ENCODE data around the gene SUGT1. TPM values are rescaled to one million over a fixed set of nuclear protein-coding genes. Genes with fewer than 3 reads are reported as not detected.
"Not testable (repeated sequence)": the region's sequence is repeated elsewhere in the genome, so short reads cannot be mapped to it uniquely, and the experiment has no call there.

SUGT1 gene
- polyA plus RNA-seq, 1 donor: 58.7 TPM

- DNase-seq: no peak
Observed at GRCh38 chr13:52665325-52665724, 12.7 kb downstream of the SUGT1 start.

DNA sequence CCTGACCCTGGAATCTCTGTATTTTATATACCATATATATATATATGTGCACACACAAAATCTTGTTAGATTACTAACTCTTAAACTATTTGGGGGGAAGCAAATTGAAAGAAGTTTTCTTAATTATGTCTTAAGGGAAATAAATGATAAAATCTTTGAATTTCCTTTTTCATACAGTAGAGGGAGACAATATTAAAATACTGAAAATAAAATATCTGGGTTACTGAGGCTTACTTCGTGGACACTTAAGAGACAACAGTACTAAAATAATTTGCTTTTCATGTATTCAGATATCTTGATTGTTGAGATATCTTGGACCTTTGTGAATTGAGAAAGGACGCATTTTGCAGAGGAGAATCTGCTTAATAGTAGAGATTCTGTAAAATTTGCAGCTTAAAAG lies 17.0 kb downstream of the SUGT1 start:
- no peak for DNase-seq

DNA sequence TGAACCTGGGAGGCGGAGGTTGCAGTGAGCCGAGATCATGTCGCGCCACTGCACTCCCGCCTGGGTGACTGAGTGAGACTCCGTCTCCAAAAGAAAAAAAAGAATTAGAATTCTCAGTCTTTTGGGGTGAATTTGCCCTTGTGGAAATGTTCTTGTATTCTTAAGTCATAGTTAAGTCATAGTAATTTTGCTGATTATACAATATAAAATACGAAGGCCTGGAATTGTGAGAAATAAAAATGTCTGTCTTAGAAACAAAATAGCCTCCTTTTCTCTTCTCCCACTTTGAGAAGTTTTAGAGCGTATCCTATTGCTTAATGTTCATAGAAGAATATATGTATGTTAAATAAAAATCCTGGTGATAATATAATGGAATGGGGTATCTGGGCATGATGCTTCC lies 18.1 kb downstream of the SUGT1 start:
- no peak for DNase-seq

- DNase-seq: no peak
Observed at GRCh38 chr13:52673465-52673864, 20.8 kb downstream of the SUGT1 start.

GRCh38 chr13:52677823-52678222 lies 25.2 kb downstream of the SUGT1 start:
- DNase-seq: no peak

GRCh38 chr13:52685806-52686205 lies 33.2 kb downstream of the SUGT1 start:
- not testable (repeated sequence) for DNase-seq

- no peak for DNase-seq
Observed at GRCh38 chr13:52686376-52686775, 33.7 kb downstream of the SUGT1 start.

GRCh38 chr13:52695856-52696255 lies 43.2 kb downstream of the SUGT1 start:
- DNase-seq: no peak

DNA sequence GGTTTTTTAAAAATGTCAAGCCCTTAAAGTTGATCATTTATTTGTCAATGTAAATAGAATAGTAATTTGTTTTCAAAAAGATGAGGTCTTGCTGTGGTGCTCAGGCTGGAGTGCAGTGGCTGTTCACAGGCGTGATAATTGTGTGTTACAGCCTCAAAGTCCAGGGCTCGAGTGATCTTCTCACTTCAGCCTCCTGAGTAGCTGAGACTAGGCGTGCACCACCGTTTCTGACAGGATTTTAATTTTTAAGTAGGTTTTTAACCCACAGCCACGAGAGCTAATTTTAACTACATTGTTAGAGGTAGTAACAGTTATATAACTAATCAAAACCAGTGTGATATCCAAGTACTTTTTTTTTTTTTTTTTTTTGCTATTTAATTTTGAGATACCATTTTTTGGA lies 43.9 kb downstream of the SUGT1 start:
- DNase-seq: no peak

DNA sequence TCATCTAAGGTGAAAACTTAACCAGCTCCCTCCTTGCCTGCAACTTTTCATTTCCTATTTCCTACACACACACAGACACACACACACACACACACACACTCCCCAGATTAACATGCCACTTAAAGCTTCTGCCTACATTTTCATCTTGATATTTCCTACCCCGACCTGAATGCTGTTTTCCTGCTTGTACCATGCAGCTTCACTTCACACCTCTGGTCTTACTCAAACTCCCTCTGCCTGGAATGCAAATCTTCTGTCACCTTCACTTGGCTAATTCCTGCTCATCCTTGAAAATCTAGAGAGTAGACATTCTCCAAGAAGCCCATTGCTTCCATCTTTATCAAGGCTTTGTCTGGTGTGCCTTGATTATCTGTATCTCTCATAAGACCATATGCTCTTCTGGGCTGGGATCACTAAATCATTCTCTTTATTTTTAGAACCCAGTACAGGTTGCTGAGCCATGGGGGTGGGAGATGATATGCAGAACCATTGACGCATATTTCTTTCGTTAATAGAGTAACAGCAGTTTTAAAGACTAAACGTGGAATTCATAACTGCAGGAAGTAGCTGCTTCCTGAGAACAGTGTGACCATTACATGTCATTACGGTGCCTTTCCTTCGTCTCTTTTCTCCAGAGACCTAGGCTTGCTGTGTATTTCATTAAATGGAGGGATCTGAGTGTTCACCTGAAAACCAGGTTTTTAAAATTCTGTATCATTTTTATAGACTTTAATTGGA lies 49.3 kb downstream of the SUGT1 start:
- no peak for DNase-seq

- DNase-seq: no peak
Observed at GRCh38 chr13:52703482-52703881, 50.8 kb downstream of the SUGT1 start.

DNA sequence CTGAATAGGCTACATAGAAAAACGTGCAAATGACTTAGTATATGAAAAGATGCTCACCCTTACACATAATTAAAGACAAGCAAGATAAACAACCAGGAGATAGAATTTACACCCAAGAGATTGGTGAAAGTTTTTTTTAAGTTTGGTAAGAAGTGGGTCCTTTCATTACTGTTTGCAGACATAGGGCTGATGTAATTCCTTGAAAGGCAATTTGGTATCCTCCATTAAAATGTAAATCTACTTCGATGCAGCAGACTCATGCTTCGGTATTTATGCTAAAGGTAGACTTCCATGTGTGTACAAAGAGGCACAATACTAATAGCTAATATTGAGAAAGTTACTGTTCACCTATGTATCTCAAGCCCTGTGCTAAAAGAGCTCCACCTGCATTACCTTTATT lies 53.4 kb downstream of the SUGT1 start:
- DNase-seq: no peak

DNA sequence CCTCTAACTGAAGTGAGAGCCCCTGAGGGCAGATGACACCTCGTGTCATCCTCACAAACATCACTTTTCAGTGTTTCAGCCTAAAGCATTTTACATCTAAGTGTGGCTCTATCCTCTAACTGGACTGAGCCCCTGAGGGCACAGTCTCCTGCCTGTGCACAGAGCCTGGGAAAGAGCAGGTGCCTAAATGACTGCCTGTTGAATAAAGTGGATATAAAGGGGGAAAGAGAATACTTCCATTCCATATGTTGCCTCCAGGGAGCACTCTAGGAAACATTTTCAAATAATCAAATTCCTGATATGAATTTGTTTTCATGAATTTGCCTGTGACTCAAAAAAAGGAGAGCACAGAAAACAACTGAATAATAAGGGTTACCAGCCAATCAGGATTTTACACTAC lies 54.7 kb downstream of the SUGT1 start:
- DNase-seq: no peak

DNA sequence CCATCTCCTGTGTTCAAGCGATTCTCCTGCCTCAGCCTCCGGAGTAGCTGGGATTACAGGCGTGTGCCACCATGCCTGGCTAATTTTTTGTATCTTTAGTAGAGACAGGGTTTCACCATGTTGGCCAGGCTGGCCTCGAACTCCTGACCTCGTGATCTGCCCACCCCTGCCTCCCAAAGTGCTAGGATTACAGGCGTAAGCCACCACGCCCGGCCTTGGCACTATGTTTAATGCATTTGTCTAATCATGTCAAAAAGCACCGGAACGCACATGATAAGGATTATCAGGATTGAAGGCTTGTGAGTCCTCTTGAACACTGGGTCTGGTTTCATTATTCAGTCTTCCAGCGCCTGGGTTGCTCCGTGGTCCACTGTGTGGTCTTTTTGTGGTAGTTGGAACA lies 55.6 kb downstream of the SUGT1 start:
- not testable (repeated sequence) for DNase-seq

- no peak for DNase-seq
Observed at GRCh38 chr13:52711286-52711685, 58.6 kb downstream of the SUGT1 start.

- no peak for DNase-seq
Observed at GRCh38 chr13:52712385-52712784, 59.7 kb downstream of the SUGT1 start.

GRCh38 chr13:52713894-52714293 lies 61.3 kb downstream of the SUGT1 start:
- DNase-seq: no peak

- DNase-seq: not testable (repeated sequence)
Observed at GRCh38 chr13:52720904-52721303, 68.3 kb downstream of the SUGT1 start.

DNA sequence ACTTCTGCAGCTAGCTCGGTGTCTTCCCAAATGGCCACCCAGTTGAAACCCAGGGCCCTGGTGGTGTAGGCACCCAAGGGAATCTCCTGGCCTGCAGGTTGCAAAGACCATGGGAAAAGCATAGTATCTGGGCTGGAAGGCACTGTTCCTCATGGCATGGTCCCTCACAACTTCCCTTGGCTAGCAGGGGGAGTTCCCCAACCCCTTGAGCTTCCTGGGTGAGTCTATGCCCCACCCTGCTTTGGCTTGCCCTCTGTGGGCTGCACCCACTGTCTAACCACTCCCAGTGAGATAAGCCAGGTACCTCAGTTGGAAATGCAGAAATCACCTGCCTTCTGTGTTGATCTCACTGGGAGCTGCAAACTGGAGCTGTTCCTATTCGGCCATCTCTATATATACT lies 68.7 kb downstream of the SUGT1 start:
- not testable (repeated sequence) for DNase-seq

DNA sequence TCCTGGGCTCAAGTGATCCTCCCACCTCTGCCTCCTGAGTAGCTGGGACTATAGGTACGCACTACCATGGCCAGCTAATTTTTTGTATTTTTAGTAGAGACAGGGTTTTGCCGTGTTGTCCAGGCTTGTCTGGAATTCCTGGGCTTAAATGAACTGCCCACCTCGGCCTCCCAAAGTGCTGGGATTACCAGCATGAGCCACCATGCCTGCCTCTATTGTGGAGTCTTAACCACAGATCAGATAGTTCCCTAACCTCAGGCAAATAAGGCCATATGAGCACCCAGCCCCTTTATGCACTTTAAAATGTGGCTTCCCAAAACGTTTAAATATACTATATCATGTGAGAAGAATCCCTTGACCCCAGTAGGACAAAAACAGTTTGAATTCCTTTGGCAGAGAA lies 70.5 kb downstream of the SUGT1 start:
- DNase-seq: no peak

DNA sequence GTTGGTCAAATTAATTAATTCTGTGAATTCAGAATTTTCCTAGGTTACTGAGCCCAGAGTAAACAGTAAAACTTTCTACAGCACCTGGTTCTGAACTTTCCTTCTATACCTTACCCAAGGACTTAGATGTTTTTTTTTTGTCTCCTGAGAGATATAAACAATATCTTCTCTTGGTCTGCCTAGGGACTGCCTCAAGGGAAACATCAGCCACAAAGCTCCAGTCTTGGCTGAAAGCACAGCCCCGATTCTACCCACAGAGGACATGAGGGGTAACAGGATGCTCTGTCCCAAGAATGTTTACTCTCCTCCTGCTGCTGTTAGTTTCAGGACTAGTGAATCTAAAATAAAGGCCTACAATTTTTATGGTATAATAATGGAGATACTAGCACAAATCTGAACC lies 72.7 kb downstream of the SUGT1 start:
- DNase-seq: no peak

DNA sequence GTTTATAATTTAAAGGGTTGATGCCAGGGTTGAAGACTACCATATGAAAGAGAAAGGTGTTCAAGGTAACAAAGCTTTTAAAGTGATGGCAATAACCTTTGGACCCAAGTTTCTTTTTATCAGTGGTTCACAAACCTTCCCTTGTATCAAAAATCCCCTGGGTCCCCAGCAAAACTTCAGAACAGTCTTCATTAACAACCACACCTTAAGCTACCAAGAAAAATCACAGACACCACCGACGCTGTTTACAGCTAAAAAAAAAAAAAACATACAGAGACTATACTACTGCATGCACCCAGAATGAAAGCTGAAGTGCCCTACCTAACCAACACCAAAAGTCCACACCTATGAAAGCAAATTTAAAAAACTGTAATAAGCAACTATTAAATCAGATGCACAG lies 73.6 kb downstream of the SUGT1 start:
- DNase-seq: no peak

DNA sequence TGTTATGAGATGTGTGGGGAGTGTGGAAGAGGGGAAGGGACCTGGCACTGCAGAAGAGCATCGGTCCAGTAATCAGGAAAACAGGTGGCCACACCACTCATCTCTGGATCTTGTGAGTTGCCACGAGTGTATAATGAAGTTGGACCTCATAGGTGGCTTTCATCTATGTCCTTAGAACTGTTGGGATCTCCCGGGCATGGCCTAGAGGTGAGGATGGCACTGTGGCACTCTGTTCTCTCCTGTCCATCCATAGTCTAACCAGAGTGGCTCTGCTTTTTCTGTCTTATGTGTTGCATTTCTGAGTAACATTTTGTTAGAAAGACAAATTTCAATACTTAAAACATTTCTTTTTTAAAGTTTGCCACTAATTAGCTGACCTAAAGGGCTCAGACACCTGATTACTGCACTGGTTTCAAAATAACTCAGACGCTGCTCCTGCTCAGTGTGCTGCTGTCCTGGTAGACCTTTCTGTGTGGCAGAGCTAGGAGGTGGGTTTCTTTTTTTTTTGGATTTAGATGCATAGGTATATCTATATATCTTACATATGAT lies 81.5 kb downstream of the SUGT1 start:
- DNase-seq: no peak

- DNase-seq: no peak
Observed at GRCh38 chr13:52736891-52737290, 84.3 kb downstream of the SUGT1 start.

All from left kidney (tissue), 2 donors.